HG03558 (cell line): ENCODE data around the gene NLGN1.
"Not testable (repeated sequence)": the region's sequence is repeated elsewhere in the genome, so short reads cannot be mapped to it uniquely, and the experiment has no call there.

Experiments used
- ATAC-seq: cut with Tn5 transposase; IDR thresholded peaks from one replicate; pipeline ENCODE4 v1.9.1; 2021; ENCODE audit warnings: moderate number of reproducible peaks; ENCODE audit not compliant: unreplicated experiment; ENCODE audit errors: extremely low read depth

The NLGN1 gene

GRCh38 chr3:174223042-174223441 is 825.5 kb downstream of the NLGN1 start:
- no peak for ATAC-seq

DNA sequence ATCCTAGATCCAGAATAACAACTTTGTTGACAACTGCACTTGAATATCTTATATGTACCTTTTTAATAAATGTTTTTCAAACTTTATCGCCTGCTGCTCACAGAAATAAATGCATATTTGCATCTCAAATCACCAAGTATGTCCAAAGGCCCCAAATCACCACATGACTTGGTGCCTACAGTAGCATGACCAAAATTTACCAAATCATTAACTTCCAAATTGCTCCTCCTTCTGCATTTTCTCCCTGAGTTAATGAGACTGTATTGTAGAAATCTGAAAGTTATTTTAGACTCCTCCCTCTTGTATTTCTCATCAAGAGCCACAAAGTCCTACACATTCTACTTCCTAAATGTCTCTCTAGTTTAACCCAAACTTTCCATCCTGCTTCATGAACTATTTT is 826.1 kb downstream of the NLGN1 start:
- no peak for ATAC-seq

DNA sequence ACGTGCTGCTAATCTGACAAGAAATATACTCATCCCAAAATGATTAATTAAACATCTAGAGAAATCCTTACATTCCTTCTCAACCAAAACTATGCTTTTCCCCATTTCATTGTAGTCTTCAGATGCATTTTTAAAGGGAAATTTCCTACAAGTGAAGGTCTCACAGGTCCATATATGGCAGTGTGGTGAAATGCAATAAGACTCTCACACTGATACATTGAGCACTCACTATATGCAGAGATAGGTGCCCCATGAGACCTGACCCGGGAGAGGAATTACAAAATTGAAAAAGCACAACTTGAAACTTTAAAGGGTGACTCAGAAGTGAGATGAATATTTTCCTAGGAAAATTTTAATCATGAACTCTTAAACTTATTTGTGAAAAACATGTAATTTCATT is 832.4 kb downstream of the NLGN1 start:
- no peak for ATAC-seq

GRCh38 chr3:174232028-174232657 is 834.6 kb downstream of the NLGN1 start:
- not testable (repeated sequence) for ATAC-seq

DNA sequence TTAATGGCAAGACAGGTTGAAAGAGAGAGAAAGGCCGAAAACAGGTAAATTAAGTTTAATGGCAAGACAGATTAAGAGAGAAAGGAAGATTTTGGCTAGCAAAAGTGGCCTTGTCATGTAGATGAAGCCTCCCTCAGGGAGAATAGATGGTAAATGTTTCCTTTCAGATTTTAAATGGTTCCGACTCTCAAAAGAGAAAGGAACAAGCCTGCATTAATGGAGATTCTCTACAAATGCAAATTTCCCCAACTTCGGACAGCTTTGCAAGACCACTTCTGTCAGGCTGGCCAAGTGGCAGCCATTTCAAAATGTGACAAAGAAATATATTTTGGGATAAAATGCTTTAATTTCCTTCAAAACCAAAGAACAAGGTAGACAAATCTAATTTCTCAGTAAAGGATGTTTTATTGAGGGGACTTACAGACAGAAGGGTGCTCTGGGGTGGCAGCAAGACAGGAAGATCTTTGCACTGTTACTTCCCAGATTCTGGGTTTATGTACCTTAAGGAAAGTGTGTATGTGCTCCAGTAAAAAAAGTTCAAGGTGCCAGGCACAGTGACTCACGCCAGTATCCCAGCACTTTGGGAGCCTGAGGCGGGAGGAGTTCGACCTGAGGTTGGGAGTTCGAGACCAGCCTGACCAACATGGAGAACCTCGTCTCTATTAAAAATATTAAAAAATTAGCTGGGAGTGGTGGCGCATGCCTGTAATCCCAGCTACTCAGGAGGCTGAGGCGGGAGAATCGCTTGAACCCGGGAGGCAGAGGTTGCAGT is 835.3 kb downstream of the NLGN1 start:
- no peak for ATAC-seq

- ATAC-seq = no peak
Observed at GRCh38 chr3:174233511-174233910, 836.0 kb downstream of the NLGN1 start.

DNA sequence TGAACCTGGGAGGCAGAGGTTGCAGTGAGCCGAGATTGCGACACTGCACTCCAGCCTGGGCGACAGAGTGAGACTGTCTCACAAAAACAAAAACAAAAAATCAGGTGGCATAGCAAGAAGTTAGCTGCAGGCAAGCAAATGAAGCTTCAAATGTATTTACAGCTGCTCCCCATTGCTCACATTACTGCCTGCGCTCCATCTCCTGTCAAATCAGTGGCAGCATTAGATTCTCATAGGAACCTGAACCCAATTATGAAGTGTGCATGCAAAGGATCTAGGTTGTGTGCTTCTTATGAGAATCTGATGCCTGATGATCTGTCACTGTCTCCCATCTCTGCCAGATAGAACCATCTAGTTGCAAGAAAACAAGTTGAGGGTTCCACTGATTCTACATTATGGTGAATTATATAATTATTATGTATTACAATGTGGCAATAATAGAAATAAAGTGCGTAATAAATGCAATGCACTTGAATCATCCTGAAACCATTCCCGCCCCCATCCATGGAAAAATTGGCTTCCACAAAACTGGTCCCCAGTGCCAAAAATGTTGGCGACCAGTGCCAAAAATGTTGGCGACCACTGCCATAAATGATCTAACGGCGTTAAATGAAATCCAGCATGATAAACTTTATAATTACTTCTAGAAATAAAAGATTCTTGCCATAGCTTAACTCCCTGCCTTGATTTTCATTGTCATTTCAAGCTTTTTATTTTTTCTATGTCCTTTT is 844.9 kb downstream of the NLGN1 start:
- ATAC-seq = no peak

DNA sequence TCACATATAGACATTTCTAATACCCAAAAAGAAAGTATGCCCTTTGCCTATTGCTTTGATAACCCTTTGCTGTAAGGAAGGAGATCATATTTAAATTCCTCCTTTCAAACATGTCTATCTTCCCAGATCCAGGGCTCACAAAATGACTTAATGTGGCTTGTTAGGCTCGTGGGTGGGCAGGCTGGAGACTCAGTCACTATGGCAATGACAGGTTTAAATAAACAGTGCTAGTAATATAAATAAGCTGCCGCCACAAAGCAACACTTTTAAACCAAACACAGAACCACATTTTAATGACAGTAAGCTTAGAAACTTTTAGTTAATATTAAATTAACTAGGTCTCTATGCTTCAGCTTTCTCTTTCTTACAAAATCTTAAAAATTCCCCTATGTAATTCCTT is 845.6 kb downstream of the NLGN1 start:
- no peak for ATAC-seq

DNA sequence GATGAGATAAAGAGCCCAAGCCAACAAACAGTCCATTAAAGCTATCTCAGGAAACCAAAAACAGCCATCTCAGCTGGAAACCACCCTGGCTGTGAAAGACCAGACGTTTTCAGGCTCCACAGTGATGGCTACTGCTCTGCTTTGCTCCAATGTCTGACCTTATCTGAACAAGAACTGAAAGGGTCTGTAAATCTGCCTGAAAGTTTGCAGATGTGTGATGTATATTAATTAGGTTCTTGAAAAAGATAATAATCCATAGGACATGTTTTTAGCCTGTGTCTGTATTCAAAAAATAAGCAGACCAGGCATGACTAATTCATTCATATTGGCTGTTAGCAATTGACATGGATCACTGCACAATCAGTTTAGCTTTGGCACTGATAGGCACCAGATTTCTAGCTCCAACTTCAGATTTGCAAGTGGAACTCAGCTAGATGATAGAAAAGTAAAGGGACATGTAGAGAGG is 850.2 kb downstream of the NLGN1 start:
- ATAC-seq = no peak

DNA sequence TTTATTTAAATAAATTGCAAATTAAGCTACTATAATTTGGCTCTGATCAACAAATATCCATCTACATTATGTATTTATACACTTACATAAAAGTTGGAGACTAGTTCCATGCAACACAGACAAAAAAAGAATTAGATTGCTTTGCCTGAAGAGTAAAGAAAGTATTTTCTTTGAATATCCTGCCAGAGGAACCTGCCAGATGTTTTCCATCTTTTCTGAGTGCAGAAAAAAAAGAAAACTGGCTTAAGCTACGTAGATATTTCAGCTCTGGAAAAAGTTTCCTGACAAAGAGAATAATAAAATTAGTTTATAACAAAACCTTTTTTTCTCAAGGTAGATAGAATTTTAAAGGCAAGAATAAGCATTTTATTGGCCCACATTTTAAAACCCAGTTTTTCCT is 854.1 kb downstream of the NLGN1 start:
- no peak for ATAC-seq

DNA sequence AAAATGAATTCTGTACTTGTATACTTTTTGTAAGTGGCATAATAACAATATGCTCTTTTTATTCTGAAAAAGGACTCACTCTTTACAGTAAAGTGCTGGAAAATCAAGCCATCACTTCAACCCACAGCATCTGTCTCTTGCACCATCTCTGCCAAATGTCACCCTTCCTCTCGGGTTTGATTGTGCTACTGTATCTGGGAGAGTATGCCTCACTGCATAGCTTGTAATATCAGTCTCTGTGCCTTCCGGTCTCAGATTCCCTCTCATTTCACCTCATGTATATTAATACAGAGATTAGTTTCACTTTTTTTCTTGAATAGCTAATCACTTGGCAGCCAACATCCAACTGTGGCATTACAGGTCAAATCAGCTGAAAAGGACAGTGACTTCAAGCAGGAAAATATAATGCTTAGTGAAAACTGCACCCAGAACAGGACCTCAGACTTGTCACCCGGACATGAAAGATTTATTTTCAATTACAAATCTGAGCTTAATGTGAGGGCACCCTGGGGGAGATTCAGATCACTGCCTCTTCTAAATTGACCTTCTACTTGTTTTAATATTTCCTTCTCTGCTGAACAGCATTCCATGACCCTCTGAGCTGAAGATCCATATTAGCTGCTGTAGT is 855.8 kb downstream of the NLGN1 start:
- ATAC-seq = no peak

GRCh38 chr3:174253940-174254339 is 856.4 kb downstream of the NLGN1 start:
- no peak for ATAC-seq

DNA sequence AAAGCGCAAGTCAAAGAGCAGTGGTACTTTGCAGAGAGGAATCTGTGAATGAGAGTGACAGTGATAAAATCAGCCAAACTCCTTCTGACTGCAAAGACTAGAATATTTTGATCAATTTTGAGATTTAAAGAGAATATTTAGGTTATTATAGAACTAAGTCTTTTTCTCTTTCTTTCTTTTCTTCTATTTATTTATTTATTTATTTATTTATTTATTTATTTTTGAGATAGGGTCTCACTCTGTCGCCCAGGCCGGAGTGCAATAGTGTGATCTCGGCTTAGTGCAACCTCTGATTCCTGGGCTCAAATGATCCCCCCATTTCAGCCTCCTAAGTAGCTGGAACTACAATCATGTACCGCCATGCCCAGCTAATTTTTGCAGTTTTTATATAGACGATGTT is 857.9 kb downstream of the NLGN1 start:
- no peak for ATAC-seq

- ATAC-seq = no peak
Observed at GRCh38 chr3:174266476-174266875, 868.9 kb downstream of the NLGN1 start.

- no peak for ATAC-seq
Observed at GRCh38 chr3:174268061-174268460, 870.5 kb downstream of the NLGN1 start.

- ATAC-seq = no peak
Observed at GRCh38 chr3:174268586-174268985, 871.0 kb downstream of the NLGN1 start.

- ATAC-seq = no peak
Observed at GRCh38 chr3:174270841-174271240, 873.3 kb downstream of the NLGN1 start.

DNA sequence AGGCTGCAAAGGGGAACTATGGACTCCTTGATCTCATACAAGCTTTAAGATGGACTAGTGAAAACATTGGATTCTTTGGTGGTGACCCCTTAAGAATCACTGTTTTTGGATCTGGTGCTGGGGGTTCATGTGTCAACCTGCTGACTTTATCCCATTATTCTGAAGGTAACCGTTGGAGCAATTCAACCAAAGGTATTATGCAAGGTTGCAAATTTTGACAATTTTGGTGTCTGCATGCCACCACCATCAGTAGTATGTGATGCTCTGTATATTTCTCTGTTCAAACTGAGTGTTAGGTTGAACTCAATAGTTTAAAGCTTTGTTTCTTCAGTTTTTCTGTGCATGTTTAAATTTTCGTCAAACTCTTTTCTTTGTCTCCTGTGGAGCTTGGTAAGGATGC is 877.8 kb downstream of the NLGN1 start:
- no peak for ATAC-seq

- no peak for ATAC-seq
Observed at GRCh38 chr3:174276826-174277225, 879.3 kb downstream of the NLGN1 start.

- ATAC-seq = no peak
Observed at GRCh38 chr3:174278094-174278493, 880.5 kb downstream of the NLGN1 start.

DNA sequence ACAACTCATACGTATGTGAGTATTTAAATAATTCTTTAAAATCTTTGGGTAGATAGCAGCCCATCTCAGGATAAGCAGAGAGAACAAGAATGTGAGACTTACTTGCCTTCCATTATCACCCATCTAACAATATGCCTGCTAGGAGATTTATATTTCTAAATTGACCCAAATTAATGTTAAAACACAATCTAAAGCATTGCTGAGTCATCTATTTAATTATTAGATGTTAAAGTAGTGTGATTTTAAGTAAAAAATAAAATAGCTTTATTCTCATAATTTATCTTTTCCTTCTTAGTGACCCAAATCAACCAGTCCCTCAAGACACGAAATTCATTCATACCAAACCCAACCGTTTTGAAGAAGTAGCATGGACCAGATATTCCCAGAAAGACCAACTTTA is 882.6 kb downstream of the NLGN1 start:
- ATAC-seq = no peak
